Panc1 (cell line): ENCODE measurements around the gene KDM4B. TPM values are rescaled to one million over a fixed set of nuclear protein-coding genes. Genes with fewer than 3 reads are reported as not detected.

ENCODE experiments used
- ATAC-seq: fragments of 200-7000 bp; cut with Tn5 transposase; 2 replicates; pipeline ENCODE4 v1.9.1; 2020; ENCODE audit warnings: mild to moderate bottlenecking, moderate library complexity
- BruUV-seq: library from RNA; stranded (reverse); fragments of 400-500 nt; replicated peaks from 2 replicates; lab custom pipeline; 2021; lab: Mats Ljungman, UMichigan
- CTCF ChIA-PET: fragments of 300-600 bp; sonication (Branson Sonifier 250); formaldehyde crosslinking; loops from one replicate; lab custom pipeline; 2022; ENCODE audit warnings: antibody characterized with exemption; lab: Charles Lee
- POLR2A ChIA-PET: fragments of 300-600 bp; sonication (Branson Sonifier 250); formaldehyde crosslinking; loops from one replicate; lab custom pipeline; 2022; ENCODE audit warnings: antibody characterized with exemption; lab: Charles Lee
- DNase-seq: peaks from one replicate; pipeline ENCODE4 v3.0.0-alpha.2; 2010; ENCODE audit warnings: low read depth, low spot score
- H3K27ac ChIP-seq: 2 replicates; pipeline ENCODE4 v1.5.1; 2011; ENCODE audit warnings: mild to moderate bottlenecking, low read length, inconsistent platforms
- H3K27me3 ChIP-seq: fragments of 200-500 bp; sonication (Bioruptor generic); 2 replicates; pipeline ENCODE4 v1.6.0; 2014; ENCODE audit warnings: low read length, inconsistent platforms; ENCODE audit not compliant: control insufficient read depth, insufficient read depth
- H3K36me3 ChIP-seq: fragments of 200-500 bp; sonication (Bioruptor generic); 2 replicates; pipeline ENCODE4 v1.5.1; 2014; ENCODE audit warnings: inconsistent platforms, mild to moderate bottlenecking, low read length, moderate library complexity; ENCODE audit not compliant: control insufficient read depth, insufficient read depth
- H3K4me1 ChIP-seq: 2 replicates; pipeline ENCODE4 v1.5.1; 2011; ENCODE audit warnings: inconsistent platforms, mild to moderate bottlenecking, low read length, moderate library complexity; ENCODE audit not compliant: control insufficient read depth, insufficient read depth
- H3K4me3 ChIP-seq, 2 experiments: 2 replicates each; pipeline ENCODE4 v1.5.1; 2011 to 2012; ENCODE audit warnings: low read depth in 2 of 2, low read length in 2 of 2, mild to moderate bottlenecking in 2 of 2, inconsistent platforms in 1 of 2, moderate library complexity in 1 of 2
- H3K9me3 ChIP-seq: fragments of 200-500 bp; sonication (Bioruptor generic); 2 replicates; pipeline ENCODE4 v1.5.1; 2014; ENCODE audit warnings: low read depth, mild to moderate bottlenecking, inconsistent platforms, low read length, moderate library complexity; ENCODE audit not compliant: control insufficient read depth, insufficient read depth
- CTCF ChIP-seq: fragments of 450-650 bp; IDR thresholded peaks from 2 replicates; pipeline ENCODE4 v1.5.1; 2017; ENCODE audit warnings: mild to moderate bottlenecking
- POLR2AphosphoS5 ChIP-seq: IDR thresholded peaks from 2 replicates; pipeline ENCODE4 v1.6.1; 2012; ENCODE audit warnings: mild to moderate bottlenecking, low read depth, low read length, moderate library complexity
- REST ChIP-seq, 2 experiments: IDR thresholded peaks; 2 replicates each; pipeline ENCODE4 v1.6.1; 2011 to 2012; ENCODE audit warnings: low read depth in 2 of 2, control low read depth in 1 of 2, low read length in 1 of 2, mild to moderate bottlenecking in 1 of 2, moderate library complexity in 1 of 2; ENCODE audit not compliant: insufficient read depth in 1 of 2
- SIN3A ChIP-seq: IDR thresholded peaks from 2 replicates; pipeline ENCODE4 v1.6.1; 2012; ENCODE audit warnings: low read depth, mild to moderate bottlenecking, low read length, moderate library complexity, borderline replicate concordance; ENCODE audit not compliant: insufficient read depth
- TCF7L2 ChIP-seq: IDR thresholded peaks from 2 replicates; pipeline ENCODE4 v1.6.1; 2011; ENCODE audit warnings: mild to moderate bottlenecking, low read depth, low read length, inconsistent platforms
- in situ Hi-C: cut with HindIII; loops from 2 replicates; pipeline ENCODE4 v1.10.0; 2016; ENCODE audit warnings: low sequenced_read_pairs, low pct_unique_long_range_greater_than_20kb
- intact Hi-C: fragments of 100-400 bp; cut with micrococcal nuclease; formaldehyde crosslinking; loops from one replicate; pipeline ENCODE4 v1.10.0; 2022; ENCODE audit not compliant: unreplicated experiment
- total RNA-seq: library from RNA; stranded (reverse); gene quantifications from one replicate; pipeline ENCODE4 v1.2.1, GENCODE V29; 2021; ENCODE audit not compliant: unreplicated experiment

The KDM4B gene
- total RNA-seq, 1 experiment from 2014 or later = 18.4 TPM

GRCh38 chr19:5103061-5103701 lies 134.3 kb downstream of the KDM4B start:
- Histone ChIP-seq H3K27ac (no peak overlapping the region), H3K4me3 (no peak overlapping the region), H3K27me3 (no peaks in the 10 kb centered on the region), H3K4me1 (no peaks in the 10 kb centered on the region), H3K9me3 (no peaks in the 10 kb centered on the region), H3K36me3 (no peaks in the 10 kb centered on the region)
- BruUV-seq = no TSS peak
- no peak for DNase-seq
- intact Hi-C loops = no loop called here
- in situ Hi-C loops = no loop called here
- no peak for TF ChIP-seq TCF7L2
- TF ChIP-seq CTCF = no peak
- TF ChIP-seq REST (IDR thresholded peaks at IDR 0.05; ENCODE audit: insufficient read depth in 1 of 2, low read depth in 2 of 2, low read length in 1 of 2) = no peak
- TF ChIP-seq POLR2AphosphoS5 = no peak
- no peak for TF ChIP-seq SIN3A
- CTCF ChIA-PET = no interaction called here
- POLR2A ChIA-PET = no interaction called here
- no peak for ATAC-seq

GRCh38 chr19:5103812-5104410 lies 135.0 kb downstream of the KDM4B start:
- in situ Hi-C loops (no loop called here), intact Hi-C loops (no loop called here)
- Histone ChIP-seq H3K36me3 (no peaks in the 10 kb centered on the region), H3K4me1 (no peaks in the 10 kb centered on the region), H3K4me3 (no peak overlapping the region), H3K27me3 (no peaks in the 10 kb centered on the region), H3K9me3 (no peaks in the 10 kb centered on the region), H3K27ac (no peak overlapping the region)
- POLR2A ChIA-PET = no interaction called here
- no peak for DNase-seq
- BruUV-seq = no TSS peak
- no peak for ATAC-seq
- TF ChIP-seq TCF7L2 (no peak), CTCF (no peak), POLR2AphosphoS5 (no peak)
- CTCF ChIA-PET = no interaction called here
